Fibroblast of mammary gland (primary cell): ENCODE data around the gene COLEC11.

Experiments
- DNase-seq: peaks from one replicate; pipeline ENCODE4 v3.0.0-alpha.2; 2010; ENCODE audit warnings: low read depth
- H3K4me3 ChIP-seq: 2 replicates; pipeline ENCODE4 v1.5.1; 2011; ENCODE audit warnings: low read depth, mild to moderate bottlenecking, low read length, moderate library complexity; ENCODE audit not compliant: control insufficient read depth
- TF ChIP-seq, protein P1 (sequence below): conservative IDR thresholded peaks from 2 replicates; pipeline ENCODE4 v1.5.1; 2011; ENCODE audit warnings: low read depth, low read length, inconsistent platforms; ENCODE audit not compliant: control insufficient read depth, insufficient read depth

The COLEC11 gene

GRCh38 chr2:3675687-3676086, 80.8 kb downstream of the COLEC11 start:
- DNase-seq = no peak
- TF ChIP-seq, protein P1, sequence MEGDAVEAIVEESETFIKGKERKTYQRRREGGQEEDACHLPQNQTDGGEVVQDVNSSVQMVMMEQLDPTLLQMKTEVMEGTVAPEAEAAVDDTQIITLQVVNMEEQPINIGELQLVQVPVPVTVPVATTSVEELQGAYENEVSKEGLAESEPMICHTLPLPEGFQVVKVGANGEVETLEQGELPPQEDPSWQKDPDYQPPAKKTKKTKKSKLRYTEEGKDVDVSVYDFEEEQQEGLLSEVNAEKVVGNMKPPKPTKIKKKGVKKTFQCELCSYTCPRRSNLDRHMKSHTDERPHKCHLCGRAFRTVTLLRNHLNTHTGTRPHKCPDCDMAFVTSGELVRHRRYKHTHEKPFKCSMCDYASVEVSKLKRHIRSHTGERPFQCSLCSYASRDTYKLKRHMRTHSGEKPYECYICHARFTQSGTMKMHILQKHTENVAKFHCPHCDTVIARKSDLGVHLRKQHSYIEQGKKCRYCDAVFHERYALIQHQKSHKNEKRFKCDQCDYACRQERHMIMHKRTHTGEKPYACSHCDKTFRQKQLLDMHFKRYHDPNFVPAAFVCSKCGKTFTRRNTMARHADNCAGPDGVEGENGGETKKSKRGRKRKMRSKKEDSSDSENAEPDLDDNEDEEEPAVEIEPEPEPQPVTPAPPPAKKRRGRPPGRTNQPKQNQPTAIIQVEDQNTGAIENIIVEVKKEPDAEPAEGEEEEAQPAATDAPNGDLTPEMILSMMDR = no peak

GRCh38 chr2:3677436-3677835, 82.5 kb downstream of the COLEC11 start:
- no peak for DNase-seq
- TF ChIP-seq, protein P1 = no peak
- H3K4me3 ChIP-seq = no peak overlapping the region

More at GRCh38 chr2:3675687-3676086, 80.8 kb downstream of the COLEC11 start:
- no peak overlapping the region for H3K4me3 ChIP-seq

DNA sequence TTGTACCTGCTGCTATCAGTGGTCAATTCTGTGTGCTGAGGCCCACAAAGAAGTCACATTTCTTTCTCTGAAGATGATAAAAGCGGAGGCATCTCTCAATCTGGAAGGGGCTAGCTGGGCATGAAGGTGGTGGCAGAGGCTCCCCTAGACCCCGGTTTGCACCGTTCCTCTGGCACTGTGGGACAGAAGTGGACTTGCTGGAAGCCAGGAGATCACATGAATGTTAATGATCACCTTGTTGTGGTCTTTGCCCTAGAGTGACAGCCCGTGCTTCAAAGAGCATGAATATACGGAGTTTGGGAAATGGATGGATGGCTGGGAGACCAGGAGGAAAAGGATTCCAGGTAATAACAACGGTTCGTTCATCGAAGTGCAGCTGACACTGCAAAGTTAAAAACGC, 83.3 kb downstream of the COLEC11 start:
- DNase-seq = no peak
- no peak overlapping the region for H3K4me3 ChIP-seq
- TF ChIP-seq, protein P1 = no peak

DNA sequence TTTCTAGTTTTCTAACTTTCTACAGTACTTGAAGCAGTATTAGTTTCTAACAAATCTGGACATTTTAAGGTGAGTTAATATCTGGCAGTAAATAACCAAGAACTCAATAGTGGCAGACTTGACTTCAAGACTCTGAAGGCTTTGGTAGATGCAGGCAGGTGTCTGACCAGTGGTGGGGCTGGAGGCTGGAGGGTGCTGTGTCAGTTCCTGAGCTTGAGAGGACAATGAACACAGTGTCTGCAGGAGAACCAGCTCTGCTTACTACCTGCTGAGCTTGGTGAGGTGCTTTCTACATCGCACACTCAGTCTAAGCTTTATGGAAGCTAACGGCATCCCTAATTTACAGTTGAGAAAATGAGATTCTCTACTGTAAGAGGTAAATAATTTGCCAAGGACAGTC, 84.3 kb downstream of the COLEC11 start:
- no peak overlapping the region for H3K4me3 ChIP-seq
- DNase-seq = no peak
- TF ChIP-seq, protein P1 = no peak

DNA sequence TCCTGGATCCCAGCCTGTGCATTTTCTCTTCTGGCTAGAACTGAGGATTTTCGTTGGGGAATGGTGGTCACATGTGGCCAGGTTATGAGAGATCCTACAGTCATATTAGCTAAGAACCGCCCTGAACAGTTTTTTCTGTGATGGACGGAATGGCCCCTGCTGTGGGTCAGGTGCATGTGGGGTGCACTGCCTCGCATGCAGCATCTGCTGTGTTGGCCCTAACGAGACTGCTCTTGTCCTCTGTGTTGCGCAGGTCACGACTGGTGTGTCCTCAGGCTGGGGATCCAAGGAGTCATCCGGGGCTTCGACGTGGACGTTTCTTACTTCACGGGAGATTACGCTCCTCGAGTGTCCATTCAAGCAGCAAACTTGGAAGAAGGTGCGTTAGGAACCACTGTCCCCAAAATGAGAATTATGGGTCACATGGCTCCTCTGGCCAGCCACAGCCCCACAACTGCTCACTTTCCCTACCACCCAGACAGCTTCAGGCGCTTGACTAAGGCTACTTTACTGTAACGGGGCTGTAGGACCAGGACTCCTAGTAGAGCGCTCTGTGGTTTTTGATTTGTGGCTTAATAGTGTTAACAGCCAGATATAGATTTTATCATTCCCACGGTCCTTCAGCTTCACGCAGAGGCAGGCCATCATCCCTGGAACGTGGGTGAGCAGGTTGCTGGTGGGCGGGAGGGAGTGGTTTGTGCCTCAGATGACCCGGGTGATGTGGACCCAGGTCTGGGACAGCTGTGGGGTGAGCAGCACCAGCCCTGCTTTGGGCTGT, 84.9 kb downstream of the COLEC11 start:
- DNase-seq = no peak
- TF ChIP-seq, protein P1 = no peak
- no peak overlapping the region for H3K4me3 ChIP-seq

DNA sequence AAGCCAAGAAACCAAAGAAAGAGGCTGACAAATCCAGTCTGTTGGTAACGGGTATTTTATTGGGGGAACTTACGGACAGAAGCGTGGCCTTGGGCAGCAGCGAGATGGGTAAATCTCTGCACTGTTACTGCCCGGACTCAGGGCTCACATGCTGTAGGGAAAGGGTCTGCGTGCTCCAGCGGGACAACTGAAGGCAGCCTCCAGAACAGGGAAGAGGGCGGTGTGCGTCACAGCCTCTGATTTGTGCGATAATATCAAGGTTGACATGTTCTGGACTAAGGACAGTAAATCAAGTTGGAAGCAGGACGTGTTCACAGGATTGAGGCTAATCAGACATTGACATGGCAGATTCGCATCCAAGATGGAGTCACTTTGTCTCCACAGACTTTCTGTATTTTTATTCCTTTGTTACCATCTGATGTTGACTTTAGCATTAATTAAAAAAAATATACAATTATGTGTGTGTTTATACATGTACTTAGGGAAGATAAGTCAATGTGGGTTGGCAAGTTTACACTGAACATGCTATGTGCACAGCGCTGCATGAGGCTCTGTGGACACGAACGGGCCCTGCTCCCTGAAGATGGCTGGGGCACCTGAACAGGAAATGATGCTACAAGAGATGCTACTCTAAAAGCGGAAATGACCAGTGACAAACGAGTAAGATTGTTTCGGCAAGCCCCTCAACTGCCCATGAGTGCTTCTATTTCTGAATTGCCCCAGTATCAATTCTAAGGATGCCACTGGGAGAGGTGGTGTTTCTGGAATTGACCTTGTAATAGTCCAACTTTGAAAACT, 85.8 kb downstream of the COLEC11 start:
- TF ChIP-seq, protein P1 = no peak
- DNase-seq = no peak
- H3K4me3 ChIP-seq = no peak overlapping the region
